NCI-H1092 treated with DMSO at 0.1 percent for 48 hours (cell line): ENCODE results near the gene SPEM2.
"Not testable (repeated sequence)": the region's sequence is repeated elsewhere in the genome, so short reads cannot be mapped to it uniquely, and the experiment has no call there.

Experiments
- DNase-seq: peaks from one replicate; lab custom pipeline; 2025; lab: John Stamatoyannopoulos, UW

SPEM2 gene

GRCh38 chr17:7471729-7472128, 46.3 kb downstream of the SPEM2 start:
- DNase-seq = no peak

GRCh38 chr17:7474767-7475166, 49.4 kb downstream of the SPEM2 start:
- not testable (repeated sequence) for DNase-seq

- no peak for DNase-seq
These were observed 50.5 kb downstream of the SPEM2 start for GRCh38 chr17:7475764-7476422.

- no peak for DNase-seq
These were observed 51.1 kb downstream of the SPEM2 start for GRCh38 chr17:7476494-7476893.

GRCh38 chr17:7476951-7477350, 51.5 kb downstream of the SPEM2 start:
- DNase-seq = no peak
